Body of pancreas (tissue), 4 donors: ENCODE data around the gene SLC6A8.

ENCODE experiments used
- POLR2A ChIP-seq, 3 donors: fragments of 450-650 bp; IDR thresholded peaks; one replicate each; pipeline ENCODE4 v1.6.1; 2016; ENCODE audit warnings: antibody characterized with exemption in 3 of 3, mild to moderate bottlenecking in 2 of 3
- TF ChIP-seq, protein P1 (sequence below), 7 experiments: fragments of 450-650 bp in 4 of 7; fragments of 200-600 bp in 3 of 7; sonication (generic) in 3 of 7; IDR thresholded peaks; one replicate each; pipeline ENCODE4 v1.5.1; 2016 to 2019; ENCODE audit warnings: antibody characterized with exemption in 7 of 7

DNA sequence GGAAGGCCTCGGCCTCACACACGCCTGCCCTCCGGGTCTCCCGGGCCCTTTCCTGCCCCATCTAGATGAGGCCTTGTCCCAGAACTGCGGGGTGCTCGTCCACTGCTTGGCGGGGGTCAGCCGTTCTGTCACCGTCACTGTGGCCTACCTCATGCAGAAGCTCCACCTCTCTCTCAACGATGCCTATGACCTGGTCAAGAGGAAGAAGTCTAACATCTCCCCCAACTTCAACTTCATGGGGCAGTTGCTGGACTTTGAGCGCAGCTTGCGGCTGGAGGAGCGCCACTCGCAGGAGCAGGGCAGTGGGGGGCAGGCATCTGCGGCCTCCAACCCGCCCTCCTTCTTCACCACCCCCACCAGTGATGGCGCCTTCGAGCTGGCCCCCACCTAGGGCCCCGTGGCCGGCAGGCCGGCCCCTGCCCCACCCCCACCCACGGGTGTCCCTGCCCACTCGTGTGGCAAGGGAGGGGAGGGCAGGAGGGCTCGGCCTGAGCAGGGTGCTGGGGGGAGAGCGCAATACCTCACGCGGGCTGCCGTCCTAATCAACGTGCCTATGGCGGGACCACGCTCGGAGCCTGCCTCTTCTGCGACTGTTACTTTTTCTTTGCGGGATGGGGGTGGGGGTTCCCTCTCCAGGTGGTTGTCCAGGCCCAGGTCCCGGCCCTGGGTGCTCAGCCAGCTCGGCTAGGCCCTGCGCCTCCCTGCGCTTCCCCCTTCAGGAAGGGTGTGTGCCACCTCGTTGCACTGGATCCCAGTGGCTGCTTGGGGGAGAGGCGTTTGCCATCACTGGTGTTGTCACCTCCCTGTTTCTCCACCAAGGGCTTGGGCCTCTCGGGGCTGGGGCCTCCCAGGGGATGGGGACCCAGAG, 37.6 kb upstream of the SLC6A8 start:
- TF ChIP-seq, protein P1, sequence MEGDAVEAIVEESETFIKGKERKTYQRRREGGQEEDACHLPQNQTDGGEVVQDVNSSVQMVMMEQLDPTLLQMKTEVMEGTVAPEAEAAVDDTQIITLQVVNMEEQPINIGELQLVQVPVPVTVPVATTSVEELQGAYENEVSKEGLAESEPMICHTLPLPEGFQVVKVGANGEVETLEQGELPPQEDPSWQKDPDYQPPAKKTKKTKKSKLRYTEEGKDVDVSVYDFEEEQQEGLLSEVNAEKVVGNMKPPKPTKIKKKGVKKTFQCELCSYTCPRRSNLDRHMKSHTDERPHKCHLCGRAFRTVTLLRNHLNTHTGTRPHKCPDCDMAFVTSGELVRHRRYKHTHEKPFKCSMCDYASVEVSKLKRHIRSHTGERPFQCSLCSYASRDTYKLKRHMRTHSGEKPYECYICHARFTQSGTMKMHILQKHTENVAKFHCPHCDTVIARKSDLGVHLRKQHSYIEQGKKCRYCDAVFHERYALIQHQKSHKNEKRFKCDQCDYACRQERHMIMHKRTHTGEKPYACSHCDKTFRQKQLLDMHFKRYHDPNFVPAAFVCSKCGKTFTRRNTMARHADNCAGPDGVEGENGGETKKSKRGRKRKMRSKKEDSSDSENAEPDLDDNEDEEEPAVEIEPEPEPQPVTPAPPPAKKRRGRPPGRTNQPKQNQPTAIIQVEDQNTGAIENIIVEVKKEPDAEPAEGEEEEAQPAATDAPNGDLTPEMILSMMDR (IDR thresholded peaks at IDR 0.05), result no peak
- no peak for TF ChIP-seq POLR2A (IDR thresholded peaks at IDR 0.05)
